Panc1 (cell line): ENCODE data around the gene SUSD6.

Experiments
- CTCF ChIP-seq: fragments of 450-650 bp; IDR thresholded peaks from 2 replicates; pipeline ENCODE4 v1.5.1; 2017; ENCODE audit warnings: mild to moderate bottlenecking
- POLR2AphosphoS5 ChIP-seq: IDR thresholded peaks from 2 replicates; pipeline ENCODE4 v1.6.1; 2012; ENCODE audit warnings: mild to moderate bottlenecking, low read depth, low read length, moderate library complexity
- REST ChIP-seq, 2 experiments: IDR thresholded peaks; 2 replicates each; pipeline ENCODE4 v1.6.1; 2011 to 2012; ENCODE audit warnings: low read depth in 2 of 2, control low read depth in 1 of 2, low read length in 1 of 2, mild to moderate bottlenecking in 1 of 2, moderate library complexity in 1 of 2; ENCODE audit not compliant: insufficient read depth in 1 of 2
- SIN3A ChIP-seq: IDR thresholded peaks from 2 replicates; pipeline ENCODE4 v1.6.1; 2012; ENCODE audit warnings: low read depth, mild to moderate bottlenecking, low read length, moderate library complexity, borderline replicate concordance; ENCODE audit not compliant: insufficient read depth
- TCF7L2 ChIP-seq: IDR thresholded peaks from 2 replicates; pipeline ENCODE4 v1.6.1; 2011; ENCODE audit warnings: mild to moderate bottlenecking, low read depth, low read length, inconsistent platforms

- TF ChIP-seq CTCF (peak; percentile 94), POLR2AphosphoS5 (no peak), REST (IDR thresholded peaks at IDR 0.05; ENCODE audit: insufficient read depth in 1 of 2, low read depth in 2 of 2, low read length in 1 of 2) (no peak), TCF7L2 (no peak), SIN3A (no peak)
Measured at GRCh38 chr14:69726761-69727511, 115.5 kb downstream of the SUSD6 start.
